ENCODE results near the gene FMO2. TPM values are rescaled to one million over a fixed set of nuclear protein-coding genes. Genes with fewer than 3 reads are reported as not detected.

FMO2 gene
- total and polyA plus RNA-seq, 2 donors (not counting 1 experiment from before 2014, with no cell fraction given), result 104 to 136 TPM

GRCh38 chr1:171174560-171175294 lies 10.4 kb upstream of the FMO2 start:
- no peaks in the 10 kb centered on the region for H4K20me1 ChIP-seq (ENCODE audit: control insufficient read depth, extremely low read depth, insufficient read depth, low read length)
- H3K36me3 ChIP-seq (ENCODE audit: control insufficient read depth, insufficient read depth, low read length), result no peaks in the 10 kb centered on the region
- H3K27ac ChIP-seq (ENCODE audit: insufficient read depth, low read length), result no peak overlapping the region
- no peaks in the 10 kb centered on the region for H3K4me1 ChIP-seq (ENCODE audit: control insufficient read depth, extremely low read depth, insufficient read depth, low read length)
- no peaks in the 10 kb centered on the region for H3K9me3 ChIP-seq (ENCODE audit: control insufficient read depth, insufficient read depth, low read depth, low read length)
- DNase-seq (ENCODE audit: low read depth in 2 of 2), result peak in 1 of 2 donors; percentile 26
- H3K79me2 ChIP-seq (ENCODE audit: control insufficient read depth, insufficient read depth, low read length), result no peaks in the 10 kb centered on the region
- H3K4me2 ChIP-seq (ENCODE audit: extremely low read depth, insufficient read depth, low read length), result no peak overlapping the region
- H2AFZ ChIP-seq (ENCODE audit: low read length), result no peak overlapping the region
- no peak overlapping the region for H3K4me3 ChIP-seq (replicated peaks in 1 of 4; ENCODE audit: control extremely low read depth in 1 of 4, insufficient read depth in 1 of 4, low read depth in 3 of 4, low read length in 4 of 4)
- no peaks in the 10 kb centered on the region for H3K27me3 ChIP-seq (ENCODE audit: control insufficient read depth, insufficient read depth, low read length)
- H3K9ac ChIP-seq (ENCODE audit: insufficient read depth, low read length), result no peak overlapping the region
- TF ChIP-seq EZH2 (IDR thresholded peaks at IDR 0.05; ENCODE audit: low read length, missing control alignments) (no peak), CTCF (conservative IDR thresholded peaks at IDR 0.05 in 1 of 2, IDR thresholded peaks at IDR 0.05 in 1 of 2; ENCODE audit: low read depth in 1 of 2, low read length in 2 of 2) (no peak)

- H3K4me2 ChIP-seq (ENCODE audit: extremely low read depth, insufficient read depth, low read length), result no peak overlapping the region
- no peak for DNase-seq (ENCODE audit: low read depth in 2 of 2)
- no peak for TF ChIP-seq CTCF (conservative IDR thresholded peaks at IDR 0.05 in 1 of 2, IDR thresholded peaks at IDR 0.05 in 1 of 2; ENCODE audit: low read depth in 1 of 2, low read length in 2 of 2)
- no peak for TF ChIP-seq EZH2 (IDR thresholded peaks at IDR 0.05; ENCODE audit: low read length, missing control alignments)
- H3K4me1 ChIP-seq (ENCODE audit: control insufficient read depth, extremely low read depth, insufficient read depth, low read length), result no peaks in the 10 kb centered on the region
- H4K20me1 ChIP-seq (ENCODE audit: control insufficient read depth, extremely low read depth, insufficient read depth, low read length), result no peaks in the 10 kb centered on the region
- H3K9ac ChIP-seq (ENCODE audit: insufficient read depth, low read length), result no peak overlapping the region
- H3K9me3 ChIP-seq (ENCODE audit: control insufficient read depth, insufficient read depth, low read depth, low read length), result no peaks in the 10 kb centered on the region
- no peaks in the 10 kb centered on the region for H3K79me2 ChIP-seq (ENCODE audit: control insufficient read depth, insufficient read depth, low read length)
- H3K27ac ChIP-seq (ENCODE audit: insufficient read depth, low read length), result no peak overlapping the region
- no peaks in the 10 kb centered on the region for H3K27me3 ChIP-seq (ENCODE audit: control insufficient read depth, insufficient read depth, low read length)
- no peaks in the 10 kb centered on the region for H3K36me3 ChIP-seq (ENCODE audit: control insufficient read depth, insufficient read depth, low read length)
- H3K4me3 ChIP-seq (replicated peaks in 1 of 4; ENCODE audit: control extremely low read depth in 1 of 4, insufficient read depth in 1 of 4, low read depth in 3 of 4, low read length in 4 of 4), result no peak overlapping the region
- no peak overlapping the region for H2AFZ ChIP-seq (ENCODE audit: low read length)
Observed at GRCh38 chr1:171177261-171177660, 7.8 kb upstream of the FMO2 start.

- Histone ChIP-seq H3K27me3 (ENCODE audit: control insufficient read depth, insufficient read depth, low read length) (no peaks in the 10 kb centered on the region), H2AFZ (ENCODE audit: low read length) (no peak overlapping the region), H3K4me2 (ENCODE audit: extremely low read depth, insufficient read depth, low read length) (no peak overlapping the region), H3K9ac (ENCODE audit: insufficient read depth, low read length) (no peak overlapping the region), H3K27ac (ENCODE audit: insufficient read depth, low read length) (no peak overlapping the region), H3K9me3 (ENCODE audit: control insufficient read depth, insufficient read depth, low read depth, low read length) (no peaks in the 10 kb centered on the region), H3K4me1 (ENCODE audit: control insufficient read depth, extremely low read depth, insufficient read depth, low read length) (no peaks in the 10 kb centered on the region), H4K20me1 (ENCODE audit: control insufficient read depth, extremely low read depth, insufficient read depth, low read length) (no peaks in the 10 kb centered on the region), H3K36me3 (ENCODE audit: control insufficient read depth, insufficient read depth, low read length) (no peaks in the 10 kb centered on the region), H3K4me3 (replicated peaks in 1 of 4; ENCODE audit: control extremely low read depth in 1 of 4, insufficient read depth in 1 of 4, low read depth in 3 of 4, low read length in 4 of 4) (no peak overlapping the region), H3K79me2 (ENCODE audit: control insufficient read depth, insufficient read depth, low read length) (no peaks in the 10 kb centered on the region)
- TF ChIP-seq EZH2 (IDR thresholded peaks at IDR 0.05; ENCODE audit: low read length, missing control alignments), result no peak
- no peak for TF ChIP-seq CTCF (conservative IDR thresholded peaks at IDR 0.05 in 1 of 2, IDR thresholded peaks at IDR 0.05 in 1 of 2; ENCODE audit: low read depth in 1 of 2, low read length in 2 of 2)
- peak in 1 of 2 donors; percentile 10 for DNase-seq (ENCODE audit: low read depth in 2 of 2)
Observed at GRCh38 chr1:171179318-171180227, 5.5 kb upstream of the FMO2 start.
